ENCODE measurements around the gene HLA-DQA2.
A peak's percentile ranks its signal among the peaks of the same experiment; 100 is the strongest.

The HLA-DQA2 gene

DNA sequence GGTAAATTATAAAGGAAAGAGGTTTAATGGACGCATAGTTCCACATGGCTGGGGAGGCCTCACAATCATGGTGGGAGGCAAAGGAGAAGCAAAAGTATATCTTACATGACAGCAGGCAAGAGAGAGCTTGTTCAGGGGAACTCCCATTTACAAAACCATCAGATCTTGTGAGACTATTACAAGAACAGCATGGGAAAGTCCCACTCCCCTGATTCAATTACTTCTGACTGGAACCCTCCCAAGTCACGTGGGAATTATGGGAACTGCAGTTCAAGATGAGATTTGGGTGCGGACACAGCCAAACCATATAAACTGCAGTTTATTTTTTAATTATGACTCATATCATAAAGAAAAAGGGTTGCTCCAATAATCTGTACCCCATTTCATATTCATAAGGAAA lies 22.3 kb upstream of the HLA-DQA2 start:
- TF ChIP-seq KLF7 (tag by site-specific recombination; IDR thresholded peaks at IDR 0.05; ENCODE audit: borderline replicate concordance): no peak
- TF ChIP-seq WT1 (tag by site-specific recombination; IDR thresholded peaks at IDR 0.05): 0 out of 2 replicates have a peak, but pooled peaks have one; percentile 18
- no peak overlapping the region for H3K27ac ChIP-seq (ENCODE audit: extremely low read depth, low read depth, low read length)
- H3K4me3 ChIP-seq (ENCODE audit: low read depth, low read length): no peak overlapping the region
- ChIA-PET CTCF (interaction anchor here (1.4 kb wide), 1 partner anchor 16 kb away, joined by 9 read pairs; no protein-coding TSS in a partner anchor), POLR2A (no interaction called here)
- no peaks in the 10 kb centered on the region for H3K36me3 ChIP-seq (ENCODE audit: control insufficient read depth in 2 of 2, insufficient read depth in 1 of 2, low read length in 2 of 2)
- H3K9me3 ChIP-seq (ENCODE audit: control insufficient read depth, insufficient read depth, low read depth, low read length): no peaks in the 10 kb centered on the region
- no peaks in the 10 kb centered on the region for H3K4me1 ChIP-seq (ENCODE audit: control insufficient read depth, insufficient read depth, low read length)

DNA sequence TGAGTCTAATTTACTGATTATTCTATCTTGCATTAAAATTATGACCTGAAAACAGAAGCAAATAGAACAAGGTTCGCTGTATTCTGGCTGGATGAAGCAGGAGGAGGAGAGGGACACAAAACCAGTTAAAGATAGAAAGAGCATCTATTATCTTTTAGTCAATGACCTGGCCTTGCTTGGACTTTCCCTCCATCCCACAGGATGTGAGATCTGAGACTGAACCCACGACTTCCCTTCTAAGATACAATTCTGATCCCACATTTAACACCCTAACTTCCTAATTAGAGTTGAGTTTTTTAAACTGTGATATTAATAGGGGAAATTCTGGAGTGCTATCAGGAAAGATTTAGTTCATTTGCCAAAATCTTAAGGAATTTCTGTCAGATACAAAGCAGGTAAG lies 3.1 kb upstream of the HLA-DQA2 start:
- TF ChIP-seq ZNF473 (tag by site-specific recombination; IDR thresholded peaks at IDR 0.05) (no peak), KLF1 (tag by site-specific recombination; IDR thresholded peaks at IDR 0.05) (no peak), ZNF214 (tag by site-specific recombination; IDR thresholded peaks at IDR 0.05; ENCODE audit: borderline replicate concordance) (no peak), ZNF211 (tag by site-specific recombination; IDR thresholded peaks at IDR 0.05; ENCODE audit: low read depth) (no peak), ZNF510 (tag by site-specific recombination; IDR thresholded peaks at IDR 0.05; ENCODE audit: insufficient replicate concordance) (no peak), TCF7L2 (IDR thresholded peaks at IDR 0.05; ENCODE audit: borderline replicate concordance, low read depth, low read length) (no peak), ZNF354C (tag by site-specific recombination; IDR thresholded peaks at IDR 0.05; ENCODE audit: borderline replicate concordance, low read depth) (no peak), ZNF274 (IDR thresholded peaks at IDR 0.05; ENCODE audit: low read length) (no peak), ZNF274 (tag by site-specific recombination; IDR thresholded peaks at IDR 0.05; ENCODE audit: borderline replicate concordance) (no peak), ZNF302 (tag by site-specific recombination; IDR thresholded peaks at IDR 0.05; ENCODE audit: low read depth) (no peak)
- TF ChIP-seq, protein P1, sequence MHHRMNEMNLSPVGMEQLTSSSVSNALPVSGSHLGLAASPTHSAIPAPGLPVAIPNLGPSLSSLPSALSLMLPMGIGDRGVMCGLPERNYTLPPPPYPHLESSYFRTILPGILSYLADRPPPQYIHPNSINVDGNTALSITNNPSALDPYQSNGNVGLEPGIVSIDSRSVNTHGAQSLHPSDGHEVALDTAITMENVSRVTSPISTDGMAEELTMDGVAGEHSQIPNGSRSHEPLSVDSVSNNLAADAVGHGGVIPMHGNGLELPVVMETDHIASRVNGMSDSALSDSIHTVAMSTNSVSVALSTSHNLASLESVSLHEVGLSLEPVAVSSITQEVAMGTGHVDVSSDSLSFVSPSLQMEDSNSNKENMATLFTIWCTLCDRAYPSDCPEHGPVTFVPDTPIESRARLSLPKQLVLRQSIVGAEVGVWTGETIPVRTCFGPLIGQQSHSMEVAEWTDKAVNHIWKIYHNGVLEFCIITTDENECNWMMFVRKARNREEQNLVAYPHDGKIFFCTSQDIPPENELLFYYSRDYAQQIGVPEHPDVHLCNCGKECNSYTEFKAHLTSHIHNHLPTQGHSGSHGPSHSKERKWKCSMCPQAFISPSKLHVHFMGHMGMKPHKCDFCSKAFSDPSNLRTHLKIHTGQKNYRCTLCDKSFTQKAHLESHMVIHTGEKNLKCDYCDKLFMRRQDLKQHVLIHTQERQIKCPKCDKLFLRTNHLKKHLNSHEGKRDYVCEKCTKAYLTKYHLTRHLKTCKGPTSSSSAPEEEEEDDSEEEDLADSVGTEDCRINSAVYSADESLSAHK (tag by site-specific recombination; IDR thresholded peaks at IDR 0.05): no peak
- TF ChIP-seq, protein P2, sequence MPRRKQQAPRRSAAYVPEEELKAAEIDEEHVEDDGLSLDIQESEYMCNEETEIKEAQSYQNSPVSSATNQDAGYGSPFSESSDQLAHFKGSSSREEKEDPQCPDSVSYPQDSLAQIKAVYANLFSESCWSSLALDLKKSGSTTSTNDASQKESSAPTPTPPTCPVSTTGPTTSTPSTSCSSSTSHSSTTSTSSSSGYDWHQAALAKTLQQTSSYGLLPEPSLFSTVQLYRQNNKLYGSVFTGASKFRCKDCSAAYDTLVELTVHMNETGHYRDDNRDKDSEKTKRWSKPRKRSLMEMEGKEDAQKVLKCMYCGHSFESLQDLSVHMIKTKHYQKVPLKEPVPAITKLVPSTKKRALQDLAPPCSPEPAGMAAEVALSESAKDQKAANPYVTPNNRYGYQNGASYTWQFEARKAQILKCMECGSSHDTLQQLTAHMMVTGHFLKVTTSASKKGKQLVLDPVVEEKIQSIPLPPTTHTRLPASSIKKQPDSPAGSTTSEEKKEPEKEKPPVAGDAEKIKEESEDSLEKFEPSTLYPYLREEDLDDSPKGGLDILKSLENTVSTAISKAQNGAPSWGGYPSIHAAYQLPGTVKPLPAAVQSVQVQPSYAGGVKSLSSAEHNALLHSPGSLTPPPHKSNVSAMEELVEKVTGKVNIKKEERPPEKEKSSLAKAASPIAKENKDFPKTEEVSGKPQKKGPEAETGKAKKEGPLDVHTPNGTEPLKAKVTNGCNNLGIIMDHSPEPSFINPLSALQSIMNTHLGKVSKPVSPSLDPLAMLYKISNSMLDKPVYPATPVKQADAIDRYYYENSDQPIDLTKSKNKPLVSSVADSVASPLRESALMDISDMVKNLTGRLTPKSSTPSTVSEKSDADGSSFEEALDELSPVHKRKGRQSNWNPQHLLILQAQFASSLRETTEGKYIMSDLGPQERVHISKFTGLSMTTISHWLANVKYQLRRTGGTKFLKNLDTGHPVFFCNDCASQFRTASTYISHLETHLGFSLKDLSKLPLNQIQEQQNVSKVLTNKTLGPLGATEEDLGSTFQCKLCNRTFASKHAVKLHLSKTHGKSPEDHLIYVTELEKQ (tag by site-specific recombination; IDR thresholded peaks at IDR 0.05; ENCODE audit: borderline replicate concordance): no peak
- TF ChIP-seq, protein P3, sequence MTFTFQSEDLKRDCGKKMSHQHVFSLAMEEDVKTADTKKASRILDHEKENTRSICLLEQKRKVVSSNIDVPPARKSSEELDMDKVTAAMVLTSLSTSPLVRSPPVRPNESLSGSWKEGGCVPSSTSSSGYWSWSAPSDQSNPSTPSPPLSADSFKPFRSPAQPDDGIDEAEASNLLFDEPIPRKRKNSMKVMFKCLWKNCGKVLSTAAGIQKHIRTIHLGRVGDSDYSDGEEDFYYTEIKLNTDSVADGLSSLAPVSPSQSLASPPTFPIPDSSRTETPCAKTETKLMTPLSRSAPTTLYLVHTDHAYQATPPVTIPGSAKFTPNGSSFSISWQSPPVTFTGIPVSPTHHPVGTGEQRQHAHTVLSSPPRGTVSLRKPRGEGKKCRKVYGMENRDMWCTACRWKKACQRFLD (tag by site-specific recombination; IDR thresholded peaks at IDR 0.05): no peak
- Histone ChIP-seq H3K4me3 (ENCODE audit: low read depth, low read length) (no peak overlapping the region), H3K27ac (ENCODE audit: extremely low read depth, low read depth, low read length) (no peak overlapping the region), H3K36me3 (ENCODE audit: control insufficient read depth in 2 of 2, insufficient read depth in 1 of 2, low read length in 2 of 2) (no peaks in the 10 kb centered on the region), H3K9me3 (ENCODE audit: control insufficient read depth, insufficient read depth, low read depth, low read length) (no peaks in the 10 kb centered on the region), H3K4me1 (ENCODE audit: control insufficient read depth, insufficient read depth, low read length) (no peaks in the 10 kb centered on the region)
- ChIA-PET CTCF (interaction anchor here (1.8 kb wide), 1 partner anchor 48 kb away, joined by 4 read pairs; no protein-coding TSS in a partner anchor), POLR2A (no interaction called here)

DNA sequence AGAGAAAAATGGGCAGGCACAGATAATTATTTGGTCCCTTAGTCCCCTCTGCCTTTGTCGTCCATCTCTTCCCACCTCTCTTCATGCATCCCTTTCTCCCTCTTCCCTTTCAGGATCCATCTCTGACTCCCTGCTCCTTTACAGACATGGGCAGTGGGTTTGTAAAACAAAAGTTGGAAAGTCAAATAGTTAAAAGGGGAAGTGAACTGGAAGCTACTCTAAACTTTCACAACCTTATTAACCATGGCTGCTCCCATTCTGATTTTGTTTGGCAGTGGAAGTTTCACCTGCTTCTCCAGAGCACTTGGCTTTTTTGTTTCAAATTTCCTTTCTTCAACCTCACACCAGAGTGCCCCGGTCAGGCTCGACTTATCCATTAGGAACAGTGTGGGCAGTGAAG lies 1.2 kb downstream of the HLA-DQA2 start:
- ChIA-PET POLR2A (no interaction called here), CTCF (no interaction called here)
- no peak overlapping the region for H3K4me3 ChIP-seq (ENCODE audit: low read depth, low read length)
- H3K27ac ChIP-seq (ENCODE audit: extremely low read depth, low read depth, low read length): no peak overlapping the region
- H3K36me3 ChIP-seq (ENCODE audit: control insufficient read depth in 2 of 2, insufficient read depth in 1 of 2, low read length in 2 of 2): no peaks in the 10 kb centered on the region
- H3K4me1 ChIP-seq (ENCODE audit: control insufficient read depth, insufficient read depth, low read length): no peaks in the 10 kb centered on the region
- no peaks in the 10 kb centered on the region for H3K9me3 ChIP-seq (ENCODE audit: control insufficient read depth, insufficient read depth, low read depth, low read length)
- no peak for TF ChIP-seq ZNF792 (tag by site-specific recombination; IDR thresholded peaks at IDR 0.05)
- no peak for TF ChIP-seq KLF7 (tag by site-specific recombination; IDR thresholded peaks at IDR 0.05; ENCODE audit: borderline replicate concordance)
- TF ChIP-seq ZNF19 (tag by site-specific recombination; IDR thresholded peaks at IDR 0.05; ENCODE audit: low read depth): no peak
- TF ChIP-seq IKZF3 (tag by site-specific recombination; IDR thresholded peaks at IDR 0.05): no peak
- no peak for TF ChIP-seq MEIS1 (CRISPR knock-in tag; IDR thresholded peaks at IDR 0.05; ENCODE audit: borderline replicate concordance)
- no peak for TF ChIP-seq ZNF660 (tag by site-specific recombination; IDR thresholded peaks at IDR 0.05)
- TF ChIP-seq ZNF558 (tag by site-specific recombination; IDR thresholded peaks at IDR 0.05): no peak
- no peak for TF ChIP-seq ZFP3 (tag by site-specific recombination; IDR thresholded peaks at IDR 0.05; ENCODE audit: low read depth)
- no peak for TF ChIP-seq ZNF48 (tag by site-specific recombination; IDR thresholded peaks at IDR 0.05)
- TF ChIP-seq, protein P4, sequence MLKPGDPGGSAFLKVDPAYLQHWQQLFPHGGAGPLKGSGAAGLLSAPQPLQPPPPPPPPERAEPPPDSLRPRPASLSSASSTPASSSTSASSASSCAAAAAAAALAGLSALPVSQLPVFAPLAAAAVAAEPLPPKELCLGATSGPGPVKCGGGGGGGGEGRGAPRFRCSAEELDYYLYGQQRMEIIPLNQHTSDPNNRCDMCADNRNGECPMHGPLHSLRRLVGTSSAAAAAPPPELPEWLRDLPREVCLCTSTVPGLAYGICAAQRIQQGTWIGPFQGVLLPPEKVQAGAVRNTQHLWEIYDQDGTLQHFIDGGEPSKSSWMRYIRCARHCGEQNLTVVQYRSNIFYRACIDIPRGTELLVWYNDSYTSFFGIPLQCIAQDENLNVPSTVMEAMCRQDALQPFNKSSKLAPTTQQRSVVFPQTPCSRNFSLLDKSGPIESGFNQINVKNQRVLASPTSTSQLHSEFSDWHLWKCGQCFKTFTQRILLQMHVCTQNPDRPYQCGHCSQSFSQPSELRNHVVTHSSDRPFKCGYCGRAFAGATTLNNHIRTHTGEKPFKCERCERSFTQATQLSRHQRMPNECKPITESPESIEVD (tag by site-specific recombination; IDR thresholded peaks at IDR 0.05): no peak

All from HEK293 (cell line).